H1 (cell line): ENCODE results near the gene CT45A9. TPM values are rescaled to one million over a fixed set of nuclear protein-coding genes. Genes with fewer than 3 reads are reported as not detected.
"Not testable (repeated sequence)": the region's sequence is repeated elsewhere in the genome, so short reads cannot be mapped to it uniquely, and the experiment has no call there.

ENCODE experiments used
- CTCF ChIA-PET: fragments of 300-600 bp; sonication (Branson Sonifier 250); formaldehyde crosslinking; loops from one replicate; lab custom pipeline; 2021; ENCODE audit not compliant: partially characterized antibody; lab: Charles Lee
- POLR2A ChIA-PET: fragments of 300-600 bp; sonication (Branson Sonifier 250); formaldehyde crosslinking; loops from one replicate; lab custom pipeline; 2021; ENCODE audit warnings: inconsistent platforms; ENCODE audit not compliant: partially characterized antibody; lab: Charles Lee
- DNase-seq, 2 experiments: peaks; one replicate each; pipeline versions ENCODE4 v3.0.0 to v3.0.0-alpha.2; 2010 to 2022; ENCODE audit warnings: low spot score in 2 of 2, low read depth in 1 of 2, mixed read lengths in 1 of 2
- FAIRE-seq: peaks from 2 replicates; lab custom pipeline; 2011; peaks lifted over from hg19 to GRCh38; lab: Jason Lieb, UNC
- H2AFZ ChIP-seq: 2 replicates; pipeline ENCODE4 v1.8.1; 2012; ENCODE audit warnings: low read length, inconsistent platforms
- H2AK5ac ChIP-seq: 2 replicates; pipeline ENCODE4 v1.6.1; 2013; ENCODE audit warnings: low read depth, low read length
- H2BK120ac ChIP-seq: replicated peaks from 2 replicates; pipeline ENCODE3; 2013; ENCODE audit warnings: low read depth, low read length, inconsistent platforms
- H2BK12ac ChIP-seq: 2 replicates; pipeline ENCODE4 v1.6.1; 2013; ENCODE audit warnings: low read depth, low read length
- H2BK15ac ChIP-seq: 2 replicates; pipeline ENCODE4 v1.6.1; 2013; ENCODE audit warnings: low read length
- H2BK20ac ChIP-seq: 2 replicates; pipeline ENCODE4 v1.6.1; 2013; ENCODE audit warnings: low read length
- H2BK5ac ChIP-seq: 2 replicates; pipeline ENCODE4 v1.6.1; 2013; ENCODE audit warnings: low read depth, low read length
- H3K14ac ChIP-seq: 2 replicates; pipeline ENCODE4 v1.6.1; 2013; ENCODE audit warnings: inconsistent platforms; ENCODE audit not compliant: insufficient read length
- H3K18ac ChIP-seq: 2 replicates; pipeline ENCODE4 v1.6.1; 2013; ENCODE audit warnings: low read length; ENCODE audit errors: extremely low read depth
- H3K23ac ChIP-seq: 2 replicates; pipeline ENCODE4 v1.6.1; 2013; ENCODE audit warnings: inconsistent platforms; ENCODE audit not compliant: insufficient read length
- H3K23me2 ChIP-seq: 2 replicates; pipeline ENCODE4 v1.6.1; 2013; ENCODE audit warnings: low read depth, low read length
- H3K27ac ChIP-seq: 2 replicates; pipeline ENCODE4 v1.6.1; 2011; ENCODE audit warnings: low read depth, low read length, inconsistent platforms
- H3K27me3 ChIP-seq, 4 experiments: replicated peaks in 1 of 4; 1 replicate in 1 of 4; 2 replicates in 3 of 4; pipeline versions ENCODE4 v1.6.1 to v1.8.1; 2011 to 2013; ENCODE audit warnings: low read length in 3 of 4, mild to moderate bottlenecking in 3 of 4, inconsistent platforms in 2 of 4, mixed read lengths in 2 of 4, moderate library complexity in 1 of 4; ENCODE audit not compliant: control insufficient read depth in 3 of 4, insufficient read depth in 3 of 4; ENCODE audit errors: extremely low read depth in 1 of 4
- H3K36me3 ChIP-seq, 4 experiments: 2 replicates each; pipeline versions ENCODE4 v1.6.1 to v1.8.1; 2011 to 2013; ENCODE audit warnings: mild to moderate bottlenecking in 4 of 4, low read length in 3 of 4, moderate library complexity in 2 of 4, control low read depth in 1 of 4, inconsistent platforms in 1 of 4; ENCODE audit not compliant: insufficient read depth in 4 of 4, control insufficient read depth in 2 of 4
- H3K4ac ChIP-seq: replicated peaks from 2 replicates; pipeline ENCODE3; 2013; ENCODE audit warnings: low read length, low read depth, mixed read lengths, inconsistent platforms; ENCODE audit not compliant: insufficient read length
- H3K4me1 ChIP-seq, 4 experiments: replicated peaks in 1 of 4; 1 replicate in 1 of 4; 2 replicates in 3 of 4; pipeline versions ENCODE4 v1.6.1 to v1.8.1; 2011 to 2013; ENCODE audit warnings: low read length in 3 of 4, inconsistent platforms in 2 of 4, mixed read lengths in 1 of 4; ENCODE audit not compliant: insufficient read depth in 4 of 4, control insufficient read depth in 3 of 4
- H3K4me2 ChIP-seq, 2 experiments: 2 replicates each; pipeline versions ENCODE4 v1.6.1 to v1.8.1; 2011 to 2013; ENCODE audit warnings: low read depth in 2 of 2, low read length in 2 of 2, control low read depth in 1 of 2, inconsistent platforms in 1 of 2, mild to moderate bottlenecking in 1 of 2; ENCODE audit not compliant: insufficient read depth in 1 of 2
- H3K4me3 ChIP-seq, 4 experiments: fragments of 200-600, 300-600 bp in 1 of 4; sonication (generic), shearing (Covaris generic), sonication (Bioruptor Twin) in 1 of 4; 2 replicates each; pipeline versions ENCODE4 v1.5.1 to v1.8.1; 2011 to 2016; ENCODE audit warnings: low read length in 4 of 4, low read depth in 3 of 4, control low read depth in 2 of 4, inconsistent platforms in 2 of 4, mild to moderate bottlenecking in 2 of 4, mixed read lengths in 1 of 4, moderate library complexity in 1 of 4; ENCODE audit not compliant: insufficient read depth in 2 of 4; ENCODE audit errors: extremely low read depth in 1 of 4
- H3K56ac ChIP-seq: replicated peaks from 2 replicates; pipeline ENCODE3; 2013; ENCODE audit warnings: low read depth, mild to moderate bottlenecking, mixed read lengths, low read length, inconsistent platforms; ENCODE audit not compliant: insufficient read length
- H3K79me1 ChIP-seq: 2 replicates; pipeline ENCODE4 v1.6.1; 2013; ENCODE audit warnings: low read depth, low read length, control low read depth
- H3K79me2 ChIP-seq, 2 experiments: 2 replicates each; pipeline versions ENCODE4 v1.6.1 to v1.8.1; 2012 to 2013; ENCODE audit warnings: low read length in 2 of 2, mild to moderate bottlenecking in 2 of 2, inconsistent platforms in 1 of 2; ENCODE audit not compliant: insufficient read depth in 2 of 2, control insufficient read depth in 1 of 2
- H3K9ac ChIP-seq, 4 experiments: replicated peaks in 1 of 4; 1 replicate in 1 of 4; 2 replicates in 3 of 4; pipeline versions ENCODE4 v1.6.1 to v1.8.1; 2011 to 2013; ENCODE audit warnings: low read depth in 3 of 4, low read length in 3 of 4, control low read depth in 2 of 4, mild to moderate bottlenecking in 2 of 4, moderate library complexity in 2 of 4, inconsistent platforms in 1 of 4; ENCODE audit errors: extremely low read depth in 1 of 4
- H3K9me3 ChIP-seq, 2 experiments: 2 replicates each; pipeline versions ENCODE4 v1.6.1 to v1.8.1; 2012 to 2013; ENCODE audit warnings: mild to moderate bottlenecking in 2 of 2, moderate library complexity in 2 of 2, control low read depth in 1 of 2, inconsistent platforms in 1 of 2, low read depth in 1 of 2, low read length in 1 of 2, mixed read lengths in 1 of 2; ENCODE audit not compliant: insufficient read depth in 2 of 2
- H4K20me1 ChIP-seq, 2 experiments: replicated peaks in 1 of 2; 2 replicates each; pipeline versions ENCODE3 to v1.8.1; 2011 to 2013; ENCODE audit warnings: inconsistent platforms in 2 of 2, low read length in 2 of 2, mild to moderate bottlenecking in 1 of 2; ENCODE audit not compliant: insufficient read depth in 2 of 2, control insufficient read depth in 1 of 2
- H4K5ac ChIP-seq: 2 replicates; pipeline ENCODE4 v1.6.1; 2013; ENCODE audit warnings: low read length, low read depth, mixed read lengths, inconsistent platforms; ENCODE audit not compliant: insufficient read length
- H4K8ac ChIP-seq: 2 replicates; pipeline ENCODE4 v1.8.0; 2013; ENCODE audit warnings: mild to moderate bottlenecking, moderate library complexity, low read length, inconsistent platforms; ENCODE audit not compliant: insufficient read depth; ENCODE audit errors: extremely low read depth
- H4K91ac ChIP-seq: replicated peaks from 2 replicates; pipeline ENCODE3; 2013; ENCODE audit warnings: low read length, mixed read lengths, inconsistent platforms; ENCODE audit not compliant: insufficient read length
- WGBS, 2 experiments: shearing (Covaris generic) in 1 of 2; methylation state at CpG; one replicate each; pipeline versions ENCODE4 v1.1.6 to v1.1.7; 2013 to 2015; ENCODE audit warnings: low lambda C conversion rate in 2 of 2, mixed read lengths in 2 of 2, inconsistent platforms in 1 of 2, low coverage in 1 of 2, missing lambda C conversion rate in 1 of 2; ENCODE audit not compliant: insufficient replicate concordance in 2 of 2, insufficient coverage in 1 of 2, insufficient read length in 1 of 2; ENCODE audit errors: extremely low coverage in 1 of 2, missing lambda C conversion rate in 1 of 2; 5-methylcytosine and 5-hydroxymethylcytosine counted together
- polyA plus RNA-seq, 7 experiments: library from polyadenylated mRNA; depleted of rRNA in 3 of 7; stranded (reverse) in 5 of 7; unstranded in 2 of 7; fragments of >200 nt in 5 of 7; fragments of 200-250 nt in 2 of 7; gene quantifications; 1 replicate in 5 of 7; 2 replicates in 1 of 7; 4 replicates in 1 of 7; pipeline versions ENCODE4 v1.2.1 to v1.2.3, GENCODE V29; 2011 to 2013; ENCODE audit warnings: missing spikeins in 2 of 7, mixed read lengths in 2 of 7
- total RNA-seq: library from RNA; stranded (reverse); fragmentation: NEBNext Ultra II Directional; extraction: Animal tissue kit (Norgen Biotek cat#: 25700); gene quantifications from 2 replicates; pipeline ENCODE4 v1.2.1, GENCODE V29; 2021

Gene CT45A9
- total and polyA plus RNA-seq, 2 of the 8 experiments (the other 6 are each of a cell fraction or from before 2014, with no cell fraction given), result not detected

- H2BK12ac ChIP-seq, H3K56ac ChIP-seq, H3K79me1 ChIP-seq, H3K23me2 ChIP-seq, H2BK15ac ChIP-seq, CTCF ChIA-PET, H3K23ac ChIP-seq, H2AK5ac ChIP-seq, H2BK120ac ChIP-seq, H4K5ac ChIP-seq, H3K4me3 ChIP-seq, H2AFZ ChIP-seq, H3K9me3 ChIP-seq, H3K9ac ChIP-seq, H4K8ac ChIP-seq, H3K4me1 ChIP-seq, H3K14ac ChIP-seq, H4K91ac ChIP-seq, DNase-seq, H3K4me2 ChIP-seq, H4K20me1 ChIP-seq, H3K27ac ChIP-seq, FAIRE-seq, H3K27me3 ChIP-seq, H3K18ac ChIP-seq, POLR2A ChIA-PET, H3K4ac ChIP-seq, H3K36me3 ChIP-seq, H2BK20ac ChIP-seq, H2BK5ac ChIP-seq, H3K79me2 ChIP-seq: not testable (repeated sequence)
- WGBS, 2 experiments, result no CpG with 5 or more reads among the region's 17 CpGs
Observed at GRCh38 chrX:135819912-135820311, 51.7 kb downstream of the CT45A9 start, which contains the start of gene CT45A2. Gene CT45A2, minus strand, starts transcription at chrX:135820012. Its CDS starts 3,747 bp downstream, at chrX:135816265.

Other genes starting within 250 kb of the CT45A9 start
- not detected in 2 replicates for gene CT45A1, start 158.2 kb downstream of the CT45A9 start, total RNA-seq
- gene CT45A1, start 158.2 kb downstream of the CT45A9 start, polyA plus RNA-seq (2011; rRNA removed), result not detected in 2 replicates
- gene CT45A3, start 103.6 kb downstream of the CT45A9 start, total RNA-seq, result not detected in 2 replicates
- not detected in 2 replicates for gene CT45A3, start 103.6 kb downstream of the CT45A9 start, polyA plus RNA-seq (2011; rRNA removed)
- not detected in 2 replicates for gene CT45A5, start 86.3 kb downstream of the CT45A9 start, total RNA-seq
- gene CT45A5, start 86.3 kb downstream of the CT45A9 start, polyA plus RNA-seq (2011; rRNA removed), result not detected in 2 replicates
- gene CT45A6, start 69.0 kb downstream of the CT45A9 start, total RNA-seq, result not detected in 2 replicates
- not detected in 2 replicates for gene CT45A6, start 69.0 kb downstream of the CT45A9 start, polyA plus RNA-seq (2011; rRNA removed)
- not detected in 2 replicates for gene CT45A2, start 51.8 kb downstream of the CT45A9 start, total RNA-seq
- not detected in 2 replicates for gene CT45A2, start 51.8 kb downstream of the CT45A9 start, polyA plus RNA-seq (2011; rRNA removed)
- gene CT45A7, start 34.5 kb downstream of the CT45A9 start, total RNA-seq, result not detected in 2 replicates
- gene CT45A7, start 34.5 kb downstream of the CT45A9 start, polyA plus RNA-seq (2011; rRNA removed), result not detected in 2 replicates
- not detected in 2 replicates for gene CT45A8, start 17.3 kb downstream of the CT45A9 start, total RNA-seq
- not detected in 2 replicates for gene CT45A8, start 17.3 kb downstream of the CT45A9 start, polyA plus RNA-seq (2011; rRNA removed)
- gene CT45A10, start 21.6 kb upstream of the CT45A9 start, total RNA-seq, result not detected in 2 replicates
- not detected in 2 replicates for gene CT45A10, start 21.6 kb upstream of the CT45A9 start, polyA plus RNA-seq (2011; rRNA removed)
- not detected in 2 replicates for gene SAGE1, start 21.9 kb upstream of the CT45A9 start, total RNA-seq
- gene SAGE1, start 21.9 kb upstream of the CT45A9 start, polyA plus RNA-seq (2011; rRNA removed), result not detected in 2 replicates
- 19.1 and 20.5 TPM in 2 replicates for gene MMGT1, start 102.2 kb upstream of the CT45A9 start, total RNA-seq
- gene MMGT1, start 102.2 kb upstream of the CT45A9 start, polyA plus RNA-seq (2011; rRNA removed), result 6.3 and 10.0 TPM in 2 replicates
- 12.2 and 14.1 TPM in 2 replicates for gene SLC9A6, start 113.6 kb upstream of the CT45A9 start, total RNA-seq
- 5.6 and 8.0 TPM in 2 replicates for gene SLC9A6, start 113.6 kb upstream of the CT45A9 start, polyA plus RNA-seq (2011; rRNA removed)